Endometrial microvascular endothelial cells (primary cell): ENCODE results near the gene TGFBRAP1. TPM values are rescaled to one million over a fixed set of nuclear protein-coding genes. Genes with fewer than 3 reads are reported as not detected.

ENCODE experiments used
- in situ Hi-C: cut with HindIII; loops from 2 replicates; pipeline ENCODE4 v1.10.0; 2017; ENCODE audit warnings: low sequenced_read_pairs, low pct_unique_long_range_greater_than_20kb; ENCODE audit errors: inconsistent ontology term
- total RNA-seq: library from RNA; depleted of rRNA; stranded (reverse); fragments of >200 nt; gene quantifications from one replicate; pipeline ENCODE4 v1.2.3, GENCODE V29; 2015; ENCODE audit errors: inconsistent ontology term

Gene TGFBRAP1
- total RNA-seq, 1 donor from 2014 or later: 29.0 TPM

GRCh38 chr2:105215586-105216192, 113.8 kb downstream of the TGFBRAP1 start:
- in situ Hi-C loops: no loop called here

Other genes with a start within 250 kb of the TGFBRAP1 start
- not detected for gene GPR45, start 88.0 kb downstream of the TGFBRAP1 start, total RNA-seq
- gene C2orf49, start 7.8 kb upstream of the TGFBRAP1 start, total RNA-seq: 24.2 TPM
- gene FHL2, start 69.3 kb upstream of the TGFBRAP1 start, total RNA-seq: 200 TPM